Parathyroid adenoma (tissue), 2 donors: ENCODE measurements around the gene ZFHX3.

ENCODE experiments used
- H2AFZ ChIP-seq: fragments of 300-600 bp; sonication (generic); one replicate; pipeline ENCODE4 v1.7.0; 2017; ENCODE audit warnings: antibody characterized with exemption, mild to moderate bottlenecking
- H3K27ac ChIP-seq: fragments of 300-600 bp; sonication (generic); one replicate; pipeline ENCODE4 v1.7.0; 2017
- H3K27me3 ChIP-seq: fragments of 300-600 bp; sonication (generic); one replicate; pipeline ENCODE4 v1.7.0; 2017; ENCODE audit warnings: low read length; ENCODE audit not compliant: control insufficient read depth, insufficient read depth
- H3K36me3 ChIP-seq: fragments of 300-600 bp; sonication (generic); one replicate; pipeline ENCODE4 v1.7.0; 2017; ENCODE audit warnings: low read length; ENCODE audit not compliant: control insufficient read depth, insufficient read depth
- H3K4me1 ChIP-seq: fragments of 300-600 bp; sonication (generic); one replicate; pipeline ENCODE4 v1.7.0; 2017; ENCODE audit warnings: control low read depth
- H3K4me2 ChIP-seq: fragments of 300-600 bp; sonication (generic); one replicate; pipeline ENCODE4 v1.7.0; 2017; ENCODE audit warnings: low read length
- H3K4me3 ChIP-seq: fragments of 300-600 bp; sonication (generic); one replicate; pipeline ENCODE4 v1.7.0; 2017; ENCODE audit warnings: low read depth, low read length
- H3K79me2 ChIP-seq: fragments of 300-600 bp; sonication (generic); one replicate; pipeline ENCODE4 v1.7.0; 2017; ENCODE audit warnings: control low read depth
- H3K9ac ChIP-seq: fragments of 300-600 bp; sonication (generic); one replicate; pipeline ENCODE4 v1.7.0; 2017; ENCODE audit warnings: mild to moderate bottlenecking
- H3K9me3 ChIP-seq: fragments of 300-600 bp; sonication (generic); one replicate; pipeline ENCODE4 v1.7.0; 2017; ENCODE audit warnings: low read length; ENCODE audit not compliant: control insufficient read depth
- CTCF ChIP-seq: fragments of 300-600 bp; sonication (generic); IDR thresholded peaks from one replicate; pipeline ENCODE4 v1.7.0; 2017; ENCODE audit warnings: antibody characterized with exemption, mild to moderate bottlenecking
- donor health status: primary hyperparathyroidism.

The ZFHX3 gene

GRCh38 chr16:72835086-72835485 is 212.8 kb downstream of the ZFHX3 start:
- H3K27ac ChIP-seq = no peak overlapping the region

GRCh38 chr16:72834499-72834898 is 213.4 kb downstream of the ZFHX3 start:
- Histone ChIP-seq H2AFZ (no peak overlapping the region), H3K36me3 (no peaks in the 10 kb centered on the region), H3K79me2 (peaks cover 3% of the 10 kb centered on the region), H3K9ac (no peak overlapping the region), H3K4me1 (no peaks in the 10 kb centered on the region), H3K4me2 (no peak overlapping the region), H3K4me3 (no peak overlapping the region), H3K9me3 (no peaks in the 10 kb centered on the region), H3K27ac (no peak overlapping the region), H3K27me3 (no peaks in the 10 kb centered on the region)
- no peak for TF ChIP-seq CTCF

More at GRCh38 chr16:72835086-72835485, 212.8 kb downstream of the ZFHX3 start:
- H3K9me3 ChIP-seq = no peaks in the 10 kb centered on the region
- H3K36me3 ChIP-seq = no peaks in the 10 kb centered on the region
- H3K4me3 ChIP-seq = no peak overlapping the region
- no peak for TF ChIP-seq CTCF
- H3K9ac ChIP-seq = no peak overlapping the region
- no peaks in the 10 kb centered on the region for H3K27me3 ChIP-seq
- H2AFZ ChIP-seq = no peak overlapping the region
- H3K4me1 ChIP-seq = no peaks in the 10 kb centered on the region
- peaks cover 3% of the 10 kb centered on the region for H3K79me2 ChIP-seq
- no peak overlapping the region for H3K4me2 ChIP-seq

GRCh38 chr16:72833969-72834368 is 214.0 kb downstream of the ZFHX3 start:
- H3K27ac ChIP-seq = no peak overlapping the region
- H3K4me1 ChIP-seq = no peaks in the 10 kb centered on the region
- H2AFZ ChIP-seq = no peak overlapping the region
- H3K9me3 ChIP-seq = no peaks in the 10 kb centered on the region
- no peaks in the 10 kb centered on the region for H3K36me3 ChIP-seq
- no peak overlapping the region for H3K4me3 ChIP-seq
- no peak overlapping the region for H3K9ac ChIP-seq
- no peak overlapping the region for H3K4me2 ChIP-seq
- peaks cover 5% of the 10 kb centered on the region for H3K79me2 ChIP-seq
- no peaks in the 10 kb centered on the region for H3K27me3 ChIP-seq
- no peak for TF ChIP-seq CTCF

- Histone ChIP-seq H3K9me3 (no peaks in the 10 kb centered on the region), H3K4me1 (no peaks in the 10 kb centered on the region), H3K36me3 (no peaks in the 10 kb centered on the region), H2AFZ (no peak overlapping the region), H3K27ac (no peak overlapping the region), H3K79me2 (peaks cover 5% of the 10 kb centered on the region), H3K4me2 (no peak overlapping the region), H3K4me3 (no peak overlapping the region), H3K27me3 (no peaks in the 10 kb centered on the region), H3K9ac (no peak overlapping the region)
- TF ChIP-seq CTCF = no peak
These were observed 214.4 kb downstream of the ZFHX3 start for GRCh38 chr16:72833482-72833881.

- Histone ChIP-seq H3K79me2 (peaks cover 7% of the 10 kb centered on the region), H3K27ac (no peak overlapping the region), H2AFZ (no peak overlapping the region), H3K27me3 (no peaks in the 10 kb centered on the region), H3K9ac (no peak overlapping the region), H3K4me3 (no peak overlapping the region), H3K4me1 (no peaks in the 10 kb centered on the region), H3K4me2 (no peak overlapping the region), H3K36me3 (no peaks in the 10 kb centered on the region), H3K9me3 (no peaks in the 10 kb centered on the region)
- TF ChIP-seq CTCF = peak; percentile 99
These were observed 215.2 kb downstream of the ZFHX3 start for GRCh38 chr16:72832621-72833248.
